ENCODE data around the gene RNF151. TPM values are rescaled to one million over a fixed set of nuclear protein-coding genes. Genes with fewer than 3 reads are reported as not detected.

Gene RNF151
- total RNA-seq, 4 donors from 2014 or later = not detected

- Histone ChIP-seq H3K27ac (peak overlapping the region in 3 of 4 donors; percentile 88 to 97 (median 95)), H3K4me1 (peaks cover 0 to 35% (median 21%) of the 10 kb centered on the region in 3 donors), H3K36me3 (peaks cover 0 to 40% of the 10 kb centered on the region in 2 donors), H3K27me3 (peaks cover 37% of the 10 kb centered on the region), H3K9me3 (no peaks in the 10 kb centered on the region), H3K4me3 (peak overlapping the region; percentile 73 to 99)
- ATAC-seq = no peak
- TF ChIP-seq POLR2AphosphoS5 (IDR thresholded peaks at IDR 0.05) (no peak), EP300 (IDR thresholded peaks at IDR 0.05) (no peak), POLR2A (IDR thresholded peaks at IDR 0.05) (no peak), CTCF (IDR thresholded peaks at IDR 0.05) (no peak)
- 0% methylated on average over 5 to 13 of the region's 22 CpGs for WGBS, 2 donors (ENCODE audit: low coverage in 1 of 2)
These were observed 5.8 kb downstream of the RNF151 start for GRCh38 chr16:1972490-1972877.

- 48 to 73% methylated on average over 3 of the region's 16 CpGs for WGBS, 2 donors (ENCODE audit: low coverage in 1 of 2)
- H3K36me3 ChIP-seq = peaks cover 0 to 51% of the 10 kb centered on the region in 2 donors
- H3K27me3 ChIP-seq = peaks cover 48% of the 10 kb centered on the region
- no peak for ATAC-seq
- peaks cover 0 to 35% (median 21%) of the 10 kb centered on the region in 3 donors for H3K4me1 ChIP-seq
- H3K27ac ChIP-seq = no peak overlapping the region
- peak overlapping the region in 1 of 2 donors; percentile 99 for H3K4me3 ChIP-seq
- no peak for TF ChIP-seq EP300 (IDR thresholded peaks at IDR 0.05)
- TF ChIP-seq CTCF (IDR thresholded peaks at IDR 0.05) = no peak
- no peak for TF ChIP-seq POLR2AphosphoS5 (IDR thresholded peaks at IDR 0.05)
- TF ChIP-seq POLR2A (IDR thresholded peaks at IDR 0.05) = no peak
- H3K9me3 ChIP-seq = no peaks in the 10 kb centered on the region
These were observed 7.0 kb downstream of the RNF151 start for GRCh38 chr16:1973461-1974156.

GRCh38 chr16:1974157-1975070, 7.8 kb downstream of the RNF151 start:
- no peak for ATAC-seq
- H3K4me1 ChIP-seq = peaks cover 0 to 43% (median 21%) of the 10 kb centered on the region in 3 donors
- H3K4me3 ChIP-seq = no peak overlapping the region
- peaks cover 56% of the 10 kb centered on the region for H3K27me3 ChIP-seq
- WGBS, 2 donors (ENCODE audit: low coverage in 1 of 2) = 88% methylated on average over 5 of the region's 42 CpGs; no CpG with 5 or more reads in 1 of the 2 donors
- H3K36me3 ChIP-seq = peaks cover 0 to 56% of the 10 kb centered on the region in 2 donors
- TF ChIP-seq EP300 (IDR thresholded peaks at IDR 0.05) (no peak), POLR2A (IDR thresholded peaks at IDR 0.05) (no peak), POLR2AphosphoS5 (IDR thresholded peaks at IDR 0.05) (no peak), CTCF (IDR thresholded peaks at IDR 0.05) (no peak)
- H3K9me3 ChIP-seq = no peaks in the 10 kb centered on the region
- H3K27ac ChIP-seq = no peak overlapping the region

GRCh38 chr16:1975432-1976215, 9.0 kb downstream of the RNF151 start:
- no peak for ATAC-seq
- TF ChIP-seq EP300 (IDR thresholded peaks at IDR 0.05) = no peak
- peaks cover 0 to 56% of the 10 kb centered on the region in 2 donors for H3K36me3 ChIP-seq

GRCh38 chr16:1976216-1976520, 9.5 kb downstream of the RNF151 start:
- no peak overlapping the region for H3K27ac ChIP-seq
- peaks cover 74% of the 10 kb centered on the region for H3K27me3 ChIP-seq
- H3K4me1 ChIP-seq = peaks cover 0 to 48% (median 18%) of the 10 kb centered on the region in 3 donors
- TF ChIP-seq POLR2A (IDR thresholded peaks at IDR 0.05) (no peak), EP300 (IDR thresholded peaks at IDR 0.05) (no peak), CTCF (IDR thresholded peaks at IDR 0.05) (no peak), POLR2AphosphoS5 (IDR thresholded peaks at IDR 0.05) (no peak)
- ATAC-seq = no peak
- H3K4me3 ChIP-seq = no peak overlapping the region
- H3K9me3 ChIP-seq = no peaks in the 10 kb centered on the region
- peaks cover 0 to 56% of the 10 kb centered on the region in 2 donors for H3K36me3 ChIP-seq
- no CpG with 5 or more reads among the region's 8 CpGs for WGBS, 2 donors (ENCODE audit: low coverage in 1 of 2)

More at GRCh38 chr16:1975432-1976215, 9.0 kb downstream of the RNF151 start:
- Histone ChIP-seq H3K4me1 (peaks cover 0 to 53% (median 21%) of the 10 kb centered on the region in 3 donors), H3K27me3 (peaks cover 68% of the 10 kb centered on the region), H3K27ac (no peak overlapping the region), H3K4me3 (no peak overlapping the region), H3K9me3 (no peaks in the 10 kb centered on the region)
- WGBS, 2 donors (ENCODE audit: low coverage in 1 of 2) = 80% methylated on average over 3 of the region's 33 CpGs; no CpG with 5 or more reads in 1 of the 2 donors
